ENCODE measurements around the gene NDUFB2.
A peak's percentile ranks its signal among the peaks of the same experiment; 100 is the strongest.
"Not testable (repeated sequence)": the region's sequence is repeated elsewhere in the genome, so short reads cannot be mapped to it uniquely, and the experiment has no call there.

Gene NDUFB2

GRCh38 chr7:140673063-140673773 is 23.3 kb upstream of the NDUFB2 start:
- DNase-seq: peak; percentile 42

GRCh38 chr7:140673774-140674155 is 22.7 kb upstream of the NDUFB2 start:
- DNase-seq: no peak

- DNase-seq: no peak
These were observed 22.1 kb upstream of the NDUFB2 start for GRCh38 chr7:140674356-140674800.

- no peak for DNase-seq
These were observed 21.4 kb upstream of the NDUFB2 start for GRCh38 chr7:140674899-140675701.

GRCh38 chr7:140675726-140676125 is 20.8 kb upstream of the NDUFB2 start:
- no peak for DNase-seq

- no peak for DNase-seq
These were observed 20.2 kb upstream of the NDUFB2 start for GRCh38 chr7:140676306-140676705.

- DNase-seq: not testable (repeated sequence)
These were observed 19.6 kb upstream of the NDUFB2 start for GRCh38 chr7:140676956-140677355.

GRCh38 chr7:140677496-140677895 is 19.0 kb upstream of the NDUFB2 start:
- no peak for DNase-seq

- no peak for DNase-seq
These were observed 18.3 kb upstream of the NDUFB2 start for GRCh38 chr7:140678081-140678815.

GRCh38 chr7:140678816-140679130 is 17.7 kb upstream of the NDUFB2 start:
- no peak for DNase-seq

GRCh38 chr7:140679186-140679585 is 17.3 kb upstream of the NDUFB2 start:
- DNase-seq: no peak

GRCh38 chr7:140680886-140681285 is 15.6 kb upstream of the NDUFB2 start:
- no peak for DNase-seq

GRCh38 chr7:140681766-140682165 is 14.7 kb upstream of the NDUFB2 start:
- no peak for DNase-seq

GRCh38 chr7:140683657-140684056 is 12.9 kb upstream of the NDUFB2 start:
- no peak for DNase-seq

GRCh38 chr7:140684066-140684950 is 12.2 kb upstream of the NDUFB2 start:
- no peak for DNase-seq

GRCh38 chr7:140685407-140686087 is 11.0 kb upstream of the NDUFB2 start:
- DNase-seq: no peak

- DNase-seq: no peak
These were observed 9.6 kb upstream of the NDUFB2 start for GRCh38 chr7:140686921-140687320.

- no peak for DNase-seq
These were observed 8.2 kb upstream of the NDUFB2 start for GRCh38 chr7:140688341-140688740.

- DNase-seq: no peak
These were observed 7.0 kb upstream of the NDUFB2 start for GRCh38 chr7:140689199-140690152.

- DNase-seq: no peak
These were observed 5.0 kb upstream of the NDUFB2 start for GRCh38 chr7:140691376-140692045.
